GM18499 (cell line): Measurements from ENCODE around the gene R3HDM4.

Source experiments
- ATAC-seq: cut with Tn5 transposase; IDR thresholded peaks from one replicate; pipeline ENCODE4 v1.9.1; 2021; ENCODE audit warnings: moderate number of reproducible peaks; ENCODE audit not compliant: insufficient read depth, unreplicated experiment

Gene R3HDM4

GRCh38 chr19:917323-918151 is 4.5 kb upstream of the R3HDM4 start, which contains the start of gene KISS1R:
Gene KISS1R (plus strand): TSS chr19:917333. CDS start chr19:917503, 170 bp downstream.
- ATAC-seq: no peak

- no peak for ATAC-seq
These were observed 3.8 kb upstream of the R3HDM4 start for GRCh38 chr19:916645-917322.

GRCh38 chr19:912181-913079 is 589 bp downstream of the R3HDM4 start:
- ATAC-seq: no peak

- no peak for ATAC-seq
These were observed 1.6 kb downstream of the R3HDM4 start for GRCh38 chr19:911197-912033.

- ATAC-seq: no peak
These were observed 5.7 kb downstream of the R3HDM4 start for GRCh38 chr19:907183-907853.

GRCh38 chr19:906480-906879 is 6.5 kb downstream of the R3HDM4 start:
- ATAC-seq: no peak

GRCh38 chr19:904545-904944 is 8.5 kb downstream of the R3HDM4 start:
- no peak for ATAC-seq

- ATAC-seq: no peak
These were observed 9.7 kb downstream of the R3HDM4 start for GRCh38 chr19:903266-903797.

- ATAC-seq: no peak
These were observed 10.4 kb downstream of the R3HDM4 start for GRCh38 chr19:902446-903226.

- ATAC-seq: no peak
These were observed 11.0 kb downstream of the R3HDM4 start for GRCh38 chr19:902093-902370.

GRCh38 chr19:901216-902092 is 11.6 kb downstream of the R3HDM4 start:
- no peak for ATAC-seq

- ATAC-seq: no peak
These were observed 12.5 kb downstream of the R3HDM4 start for GRCh38 chr19:900302-901111.

GRCh38 chr19:900043-900301 is 13.0 kb downstream of the R3HDM4 start:
- no peak for ATAC-seq

- ATAC-seq: no peak
These were observed 13.5 kb downstream of the R3HDM4 start for GRCh38 chr19:899336-900042.

GRCh38 chr19:898663-899062 is 14.4 kb downstream of the R3HDM4 start:
- ATAC-seq: no peak

- ATAC-seq: no peak
These were observed 15.5 kb downstream of the R3HDM4 start for GRCh38 chr19:897442-898039.
